Nephron (organoid): ENCODE data around the gene FAM187B.

Source experiments
- H3K27ac Mint-ChIP-seq, 3 experiments: 2 replicates each; pipeline ENCODE4 v1.8.0; 2020; ENCODE audit warnings: mixed read lengths in 3 of 3, mild to moderate bottlenecking in 2 of 3, moderate library complexity in 1 of 3
- H3K27me3 Mint-ChIP-seq: 2 replicates; pipeline ENCODE4 v1.8.0; 2021; ENCODE audit warnings: low read depth, mild to moderate bottlenecking, moderate library complexity, mixed read lengths
- H3K36me3 Mint-ChIP-seq: 2 replicates; pipeline ENCODE4 v1.8.0; 2020; ENCODE audit warnings: low read depth, mixed read lengths
- H3K4me1 Mint-ChIP-seq: 2 replicates; pipeline ENCODE4 v1.8.0; 2020; ENCODE audit warnings: mixed read lengths
- H3K4me3 Mint-ChIP-seq, 3 experiments: 2 replicates each; pipeline ENCODE4 v1.8.0; 2020; ENCODE audit warnings: mild to moderate bottlenecking in 3 of 3, mixed read lengths in 3 of 3, moderate library complexity in 2 of 3
- H3K9me3 Mint-ChIP-seq: 2 replicates; pipeline ENCODE4 v1.8.0; 2020; ENCODE audit warnings: mixed read lengths
- CTCF ChIP-seq, 3 experiments: fragments of 200-600 bp; sonication (generic); IDR thresholded peaks; one replicate each; pipeline ENCODE4 v1.5.0; 2021; ENCODE audit warnings: antibody characterized with exemption in 3 of 3; ENCODE audit not compliant: unreplicated experiment in 3 of 3

Gene FAM187B

GRCh38 chr19:35177377-35178274, 50.9 kb downstream of the FAM187B start:
- H3K4me1 Mint-ChIP-seq = peaks cover 6% of the 10 kb centered on the region
- no peaks in the 10 kb centered on the region for H3K36me3 Mint-ChIP-seq
- no peak overlapping the region for H3K4me3 Mint-ChIP-seq
- peaks cover 4% of the 10 kb centered on the region for H3K27me3 Mint-ChIP-seq
- no peaks in the 10 kb centered on the region for H3K9me3 Mint-ChIP-seq
- TF ChIP-seq CTCF (IDR thresholded peaks at IDR 0.05; ENCODE audit: unreplicated experiment in 3 of 3) = no peak
- H3K27ac Mint-ChIP-seq = no peak overlapping the region

- no peaks in the 10 kb centered on the region for H3K9me3 Mint-ChIP-seq
- H3K27me3 Mint-ChIP-seq = peaks cover 4% of the 10 kb centered on the region
- peak overlapping the region in 1 of 3 experiments; percentile 56 for H3K27ac Mint-ChIP-seq
- H3K4me3 Mint-ChIP-seq = no peak overlapping the region
- H3K36me3 Mint-ChIP-seq = no peaks in the 10 kb centered on the region
- peaks cover 6% of the 10 kb centered on the region for H3K4me1 Mint-ChIP-seq
- TF ChIP-seq CTCF (IDR thresholded peaks at IDR 0.05; ENCODE audit: unreplicated experiment in 3 of 3) = no peak
These were observed 52.4 kb downstream of the FAM187B start for GRCh38 chr19:35176181-35176570.
